Measurements from ENCODE around the gene FSCN2.

FSCN2 gene

GRCh38 chr17:81542431-81543338 lies 14.5 kb downstream of the FSCN2 start:
- no peak for DNase-seq (ENCODE audit: low read depth in 2 of 2)

DNA sequence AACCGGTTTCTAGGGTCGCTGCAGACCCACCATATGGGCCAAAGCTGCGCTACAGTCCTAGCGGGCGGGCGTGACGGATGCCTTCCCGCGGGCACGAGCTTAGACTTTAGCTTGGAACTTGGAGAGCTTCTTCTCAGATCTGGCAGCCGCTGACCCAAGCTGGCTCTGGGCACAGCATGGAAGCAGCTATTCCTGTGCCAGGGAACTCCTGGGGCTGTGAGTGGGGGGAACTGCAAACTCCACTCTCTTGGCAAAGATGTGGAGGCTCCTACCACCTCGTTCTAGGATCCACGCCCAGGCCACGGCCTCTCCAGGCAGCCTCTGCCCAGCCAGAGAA lies 15.1 kb downstream of the FSCN2 start:
- DNase-seq (ENCODE audit: low read depth in 2 of 2): no peak

DNA sequence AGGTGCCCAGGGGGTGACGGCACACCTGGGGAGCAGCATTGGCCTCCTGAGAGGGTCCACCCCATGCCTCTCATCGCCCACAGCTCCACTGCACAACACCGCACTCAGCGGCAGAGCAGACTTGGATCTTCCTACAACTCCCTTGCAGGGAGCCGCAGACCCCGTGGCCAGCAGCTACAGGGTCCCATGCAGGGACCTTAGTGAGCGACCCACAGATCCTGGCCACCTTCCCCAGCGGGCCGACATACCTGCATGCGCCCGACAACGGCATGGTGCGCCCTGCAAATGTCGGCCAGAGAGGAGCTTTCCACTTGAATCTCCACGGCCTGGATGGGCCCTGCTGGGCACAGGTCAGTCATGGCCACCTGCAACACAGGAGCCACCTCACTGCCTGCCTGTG lies 15.6 kb downstream of the FSCN2 start:
- DNase-seq (ENCODE audit: low read depth in 2 of 2): no peak

DNA sequence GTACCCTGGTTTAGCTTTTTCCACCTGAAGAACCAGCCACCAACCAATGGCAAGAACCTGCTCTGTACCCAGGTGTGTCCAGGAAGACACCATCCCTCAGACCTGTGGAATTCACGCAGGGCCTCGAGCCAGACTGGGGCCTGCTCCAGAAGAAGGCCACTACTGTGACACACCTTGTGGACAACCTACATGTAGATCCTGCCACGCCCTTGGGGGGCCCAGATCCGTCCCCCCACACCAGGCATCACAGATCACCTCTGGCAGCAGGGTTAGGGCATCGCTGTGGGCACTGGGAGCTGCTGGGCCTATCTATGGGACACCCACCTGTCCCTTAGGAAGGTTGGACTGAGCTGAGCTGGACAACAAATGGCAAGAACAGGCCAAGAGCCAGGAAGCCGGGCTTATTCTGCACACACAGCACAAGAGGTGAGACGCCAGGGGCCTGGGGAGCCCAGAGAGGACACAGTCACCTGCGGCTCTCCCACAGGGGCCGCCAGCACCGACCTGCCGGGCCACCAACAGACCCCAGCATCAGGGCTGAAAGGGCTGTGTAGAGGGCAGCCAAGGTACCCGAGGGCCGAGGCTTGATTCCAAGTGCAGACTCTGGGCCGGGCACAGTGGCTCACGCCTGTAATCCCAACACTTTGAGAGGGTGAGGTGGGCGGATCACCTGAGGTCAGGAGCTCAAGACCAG lies 16.3 kb downstream of the FSCN2 start:
- DNase-seq (ENCODE audit: low read depth in 2 of 2): no peak

- no peak for DNase-seq (ENCODE audit: low read depth in 2 of 2)
These were observed 17.2 kb downstream of the FSCN2 start for GRCh38 chr17:81545160-81545949.

GRCh38 chr17:81546906-81547613 lies 18.9 kb downstream of the FSCN2 start:
- DNase-seq (ENCODE audit: low read depth in 2 of 2): no peak

- no peak for DNase-seq (ENCODE audit: low read depth in 2 of 2)
These were observed 19.4 kb downstream of the FSCN2 start for GRCh38 chr17:81547614-81547982.

DNA sequence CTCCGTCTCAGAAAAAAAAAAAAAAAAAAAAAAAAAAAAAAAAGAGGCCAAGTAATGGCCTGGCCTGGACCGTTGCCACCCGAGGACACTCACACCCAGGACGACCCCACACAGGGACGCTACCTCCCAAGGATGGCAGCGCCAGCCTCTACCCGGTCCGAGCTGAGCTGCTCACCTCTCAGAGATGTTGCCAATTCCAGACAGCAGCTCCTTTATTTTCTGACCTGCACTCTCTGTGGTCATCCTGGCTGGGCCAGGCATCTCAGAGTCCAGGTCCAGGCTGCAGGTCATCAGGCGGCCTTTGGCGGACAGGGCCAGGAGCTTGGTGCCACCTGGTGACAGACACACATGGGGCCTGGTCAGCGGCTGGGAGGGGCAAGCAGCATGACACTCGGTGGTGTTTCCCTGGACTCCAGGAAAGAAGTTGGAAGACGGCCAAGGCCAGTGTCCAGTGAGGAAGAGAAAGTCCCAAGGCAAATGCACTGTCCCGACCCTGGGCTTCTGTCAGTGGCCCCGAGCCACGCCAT lies 20.9 kb downstream of the FSCN2 start:
- DNase-seq (ENCODE audit: low read depth in 2 of 2): no peak

- no peak for DNase-seq (ENCODE audit: low read depth in 2 of 2)
These were observed 21.6 kb downstream of the FSCN2 start for GRCh38 chr17:81549826-81550225.

DNA sequence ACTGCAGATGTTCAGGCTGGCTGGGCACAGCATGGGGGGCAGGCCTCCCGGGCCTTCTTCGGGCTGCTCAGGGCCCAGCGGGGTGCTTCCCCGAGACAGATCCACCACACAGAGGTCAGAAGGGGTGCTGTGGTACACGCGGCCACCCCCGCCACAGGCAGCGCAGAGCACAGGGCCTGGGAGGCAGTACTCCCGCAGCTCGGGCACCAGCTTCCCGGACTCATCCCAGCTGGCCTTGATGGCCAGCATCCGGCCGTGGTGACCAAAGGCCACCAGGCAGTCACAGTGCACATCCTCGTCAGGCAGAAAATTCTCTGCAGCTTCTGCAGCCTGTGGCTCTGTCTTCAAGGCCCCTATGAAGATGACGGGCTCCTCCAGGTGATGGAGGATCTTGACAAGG lies 22.1 kb downstream of the FSCN2 start:
- no peak for DNase-seq (ENCODE audit: low read depth in 2 of 2)

GRCh38 chr17:81550830-81551457 lies 22.8 kb downstream of the FSCN2 start:
- no peak for DNase-seq (ENCODE audit: low read depth in 2 of 2)

DNA sequence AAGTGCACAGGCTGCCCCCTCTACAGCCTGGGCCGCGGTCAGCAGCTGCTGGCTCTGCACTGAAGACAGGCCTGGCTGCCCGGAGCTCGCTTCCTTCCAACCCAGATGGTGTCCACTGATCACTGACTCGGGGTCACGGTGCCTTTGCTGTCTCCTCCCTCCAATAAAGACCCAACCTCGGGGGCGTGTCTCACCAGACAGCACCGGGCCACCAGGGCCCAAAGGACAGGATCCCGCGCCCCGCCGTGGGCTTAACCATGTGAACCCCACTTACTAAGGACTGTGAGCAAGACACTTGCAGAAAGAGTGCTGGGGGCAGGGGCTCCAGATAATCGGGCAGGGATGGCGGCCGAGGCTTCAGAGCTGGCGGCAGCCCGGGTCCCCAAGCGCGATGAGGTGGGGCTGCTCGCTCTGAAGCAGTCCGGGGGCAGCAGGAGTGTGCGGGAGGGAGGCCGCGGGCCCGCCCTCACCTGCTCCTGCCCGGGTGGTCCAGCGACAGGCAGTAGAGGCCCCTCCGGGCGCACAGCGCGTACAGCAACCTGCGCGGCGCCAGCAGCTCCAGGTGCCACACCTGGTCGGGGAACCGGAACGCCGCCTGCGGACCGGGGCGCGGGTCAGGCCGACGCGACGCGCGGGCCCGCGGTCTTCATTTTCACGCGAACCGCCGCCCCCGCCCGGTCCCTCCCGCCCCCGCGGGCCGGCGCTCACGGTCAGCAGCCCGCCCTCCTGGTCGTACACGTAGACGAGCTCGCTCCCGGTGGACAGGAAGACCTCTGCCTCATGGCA lies 23.5 kb downstream of the FSCN2 start:
- DNase-seq (ENCODE audit: low read depth in 2 of 2): no peak

- DNase-seq (ENCODE audit: low read depth in 2 of 2): peak; percentile 70 to 73
These were observed 24.3 kb downstream of the FSCN2 start, which contains the start of gene FAAP100 for GRCh38 chr17:81552244-81553017. Gene FAAP100 (minus strand): TSS chr17:81552353. CDS start chr17:81552330, 23 bp downstream.

DNA sequence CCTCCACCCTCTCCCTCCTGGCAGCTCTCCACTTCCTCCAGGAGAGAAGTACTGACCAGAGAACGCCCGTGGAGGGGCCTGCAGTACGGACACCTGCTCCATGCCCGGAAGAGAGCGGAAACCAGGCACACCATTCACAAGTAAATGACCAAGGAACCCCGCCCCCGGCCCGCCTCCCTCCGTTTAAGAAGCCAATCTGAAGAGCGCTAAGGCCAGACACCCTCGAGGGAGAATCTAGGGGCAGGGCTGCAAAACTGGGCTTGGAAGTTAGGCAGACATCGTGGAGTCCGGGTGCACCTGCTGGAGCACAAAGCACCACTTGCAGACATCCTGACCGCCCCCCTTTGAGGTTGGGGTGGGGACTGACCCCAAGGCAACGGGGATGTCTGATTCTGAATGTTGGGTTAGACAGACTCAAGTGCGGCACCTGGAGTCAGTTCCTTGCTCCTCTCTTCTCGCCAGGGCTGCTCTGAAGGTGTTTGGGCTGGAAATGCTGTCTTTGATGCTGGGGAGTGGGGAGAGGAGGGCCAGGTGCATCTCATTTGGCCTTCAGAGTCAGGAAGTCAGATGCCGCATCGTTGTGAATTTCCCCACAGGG lies 24.9 kb downstream of the FSCN2 start:
- DNase-seq (ENCODE audit: low read depth in 2 of 2): peak; percentile 63 to 68

- no peak for DNase-seq (ENCODE audit: low read depth in 2 of 2)
These were observed 25.5 kb downstream of the FSCN2 start for GRCh38 chr17:81553616-81554181.

DNA sequence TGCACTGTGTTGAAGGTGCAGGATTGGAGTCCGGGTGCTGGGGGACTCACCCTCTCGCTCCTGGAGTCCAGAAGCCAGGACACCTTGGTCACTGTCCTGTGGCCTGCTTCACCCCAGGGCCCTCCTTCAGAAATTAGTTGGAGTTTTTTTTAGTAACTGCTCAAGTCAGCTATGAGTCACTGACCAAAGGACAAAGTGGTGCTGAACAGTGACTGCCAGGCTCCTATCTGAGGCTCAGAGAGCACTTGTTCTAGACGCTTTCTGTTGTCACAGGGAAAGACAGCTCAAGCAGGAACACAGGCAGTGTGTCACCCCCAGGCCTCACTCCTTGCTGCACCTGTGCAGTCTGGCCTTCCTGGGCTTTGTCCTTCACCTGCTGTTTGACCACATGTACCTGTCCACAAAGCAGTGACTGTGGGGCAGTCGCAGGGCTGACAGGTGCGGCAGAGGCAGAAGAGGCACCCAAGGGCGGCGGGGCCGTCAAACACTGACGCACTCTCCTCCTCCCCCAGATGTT lies 28.1 kb downstream of the FSCN2 start:
- no peak for DNase-seq (ENCODE audit: low read depth in 2 of 2)

DNA sequence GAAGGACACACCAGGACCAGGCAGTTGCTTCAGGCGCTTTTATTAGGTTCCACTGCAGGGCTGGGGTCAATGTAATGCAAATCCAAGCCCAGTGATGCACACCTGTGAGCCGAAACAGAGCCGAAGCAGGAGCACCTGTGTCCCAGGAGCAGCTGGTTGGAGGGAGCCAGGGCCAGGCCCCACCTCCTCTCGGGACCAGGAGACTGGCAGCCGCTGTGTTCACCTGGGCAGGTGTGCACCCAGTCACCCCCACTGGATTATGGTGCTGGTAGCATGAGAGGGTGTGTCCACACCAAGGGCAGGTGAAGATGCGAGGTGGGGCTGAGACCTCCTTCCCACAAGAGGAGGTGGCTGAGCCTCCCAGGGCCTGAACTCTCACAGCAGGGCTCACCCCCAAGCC lies 28.7 kb downstream of the FSCN2 start:
- no peak for DNase-seq (ENCODE audit: low read depth in 2 of 2)
